HEK293 (cell line): ENCODE measurements around the gene ELOVL6.

Experiments
- KLF17 ChIP-seq: fragments of 450-650 bp; formaldehyde crosslinking; IDR thresholded peaks from 2 replicates; pipeline ENCODE4 v1.5.1; 2016; ENCODE audit warnings: missing biosample characterization, missing genetic modification characterization
- MYNN ChIP-seq: fragments of 450-650 bp; formaldehyde crosslinking; IDR thresholded peaks from 2 replicates; pipeline ENCODE4 v1.5.1; 2016; ENCODE audit warnings: missing biosample characterization, missing genetic modification characterization, borderline replicate concordance
- PRDM2 ChIP-seq: fragments of 450-650 bp; formaldehyde crosslinking; IDR thresholded peaks from 2 replicates; pipeline ENCODE4 v1.5.1; 2016; ENCODE audit warnings: missing biosample characterization, missing genetic modification characterization, borderline replicate concordance

- TF ChIP-seq MYNN: no peak
- TF ChIP-seq KLF17: no peak
- TF ChIP-seq PRDM2 (tag by site-specific recombination): no peak
Measured at GRCh38 chr4:110061076-110061475, 137.3 kb downstream of the ELOVL6 start.
